GM18520 (cell line): Measurements from ENCODE around the gene DCST1.
"Not testable (repeated sequence)": the region's sequence is repeated elsewhere in the genome, so short reads cannot be mapped to it uniquely, and the experiment has no call there.

ENCODE experiments used
- ATAC-seq: cut with Tn5 transposase; IDR thresholded peaks from one replicate; pipeline ENCODE4 v1.9.1; 2021; ENCODE audit not compliant: unreplicated experiment

Gene DCST1, protein sequence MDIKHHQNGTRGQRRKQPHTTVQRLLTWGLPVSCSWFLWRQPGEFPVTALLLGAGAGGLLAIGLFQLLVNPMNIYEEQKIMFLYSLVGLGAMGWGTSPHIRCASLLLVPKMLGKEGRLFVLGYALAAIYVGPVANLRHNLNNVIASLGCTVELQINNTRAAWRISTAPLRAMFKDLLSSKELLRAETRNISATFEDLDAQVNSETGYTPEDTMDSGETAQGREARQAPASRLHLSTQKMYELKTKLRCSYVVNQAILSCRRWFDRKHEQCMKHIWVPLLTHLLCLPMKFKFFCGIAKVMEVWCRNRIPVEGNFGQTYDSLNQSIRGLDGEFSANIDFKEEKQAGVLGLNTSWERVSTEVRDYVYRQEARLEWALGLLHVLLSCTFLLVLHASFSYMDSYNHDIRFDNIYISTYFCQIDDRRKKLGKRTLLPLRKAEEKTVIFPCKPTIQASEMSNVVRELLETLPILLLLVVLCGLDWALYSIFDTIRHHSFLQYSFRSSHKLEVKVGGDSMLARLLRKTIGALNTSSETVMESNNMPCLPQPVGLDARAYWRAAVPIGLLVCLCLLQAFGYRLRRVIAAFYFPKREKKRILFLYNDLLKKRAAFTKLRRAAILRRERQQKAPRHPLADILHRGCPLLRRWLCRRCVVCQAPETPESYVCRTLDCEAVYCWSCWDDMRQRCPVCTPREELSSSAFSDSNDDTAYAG

DNA sequence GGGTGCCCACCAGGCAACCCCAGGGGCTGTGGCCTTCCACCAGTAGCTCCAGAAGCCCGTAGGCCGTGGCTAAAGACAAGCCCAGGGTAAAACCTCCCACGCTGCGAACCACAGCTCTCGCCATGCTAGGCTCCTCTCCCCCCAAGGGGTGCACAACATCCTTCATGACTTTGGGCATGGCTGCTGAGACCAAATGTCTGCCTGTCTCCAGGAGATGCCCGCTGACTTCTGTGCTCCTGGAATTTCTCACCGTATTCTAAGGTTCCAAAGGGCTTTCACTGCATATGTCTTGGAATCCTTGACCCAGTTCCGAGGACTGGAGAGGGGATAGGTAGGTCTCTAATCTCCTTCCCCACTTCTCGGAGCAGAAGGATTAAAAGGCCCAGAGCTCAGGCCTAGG lies at the start of gene DCST1, which contains the start of gene DCST2:
DCST1 (plus strand) TSS at position 301 of the 400 bp plus-strand sequence. CDS start 213 bp downstream, outside the sequence.
DCST2 (minus strand) TSS at position 258 of the 400 bp plus-strand sequence; CDS start at position 178, 80 bp downstream.
- no peak for ATAC-seq

DNA sequence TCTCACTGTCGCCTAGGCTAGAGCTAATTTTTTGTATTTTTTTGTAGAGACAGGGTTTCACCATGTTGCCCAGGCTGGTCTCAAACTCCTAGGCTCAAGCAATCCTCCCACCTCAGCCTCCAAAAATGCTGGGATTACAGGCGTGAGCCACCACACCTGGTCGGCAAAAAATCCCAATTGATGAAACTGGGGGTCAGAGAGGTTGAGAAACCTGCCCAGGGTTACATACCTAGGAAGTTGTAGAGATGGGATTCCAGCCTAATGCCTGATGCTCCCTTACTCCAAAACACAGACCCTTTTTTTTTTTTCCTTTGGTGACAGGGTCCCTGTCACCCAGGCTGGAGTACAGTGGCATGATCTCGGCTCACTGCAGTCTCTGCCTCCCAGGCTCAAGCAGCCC lies 46.9 kb upstream of the DCST1 start:
- ATAC-seq: not testable (repeated sequence)

DNA sequence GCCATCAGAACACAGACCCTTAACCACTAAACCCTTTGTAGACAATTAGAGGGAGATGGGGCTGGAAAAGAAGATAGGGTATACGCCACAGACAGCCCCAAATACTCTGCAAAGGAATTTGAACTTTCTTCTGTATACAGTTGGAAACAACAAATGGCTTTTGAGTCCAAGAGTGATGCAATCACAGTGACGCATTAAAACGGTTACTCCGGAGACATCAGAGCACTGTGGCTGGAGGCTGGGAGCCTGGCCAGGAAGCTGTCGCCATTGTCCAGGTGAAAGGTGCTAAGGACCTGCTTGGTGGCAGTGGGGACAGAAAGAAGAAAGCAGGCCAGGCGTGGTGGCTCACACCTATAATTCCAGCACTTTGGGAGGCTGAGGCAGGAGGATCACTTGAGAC lies 46.3 kb upstream of the DCST1 start:
- ATAC-seq: no peak

DNA sequence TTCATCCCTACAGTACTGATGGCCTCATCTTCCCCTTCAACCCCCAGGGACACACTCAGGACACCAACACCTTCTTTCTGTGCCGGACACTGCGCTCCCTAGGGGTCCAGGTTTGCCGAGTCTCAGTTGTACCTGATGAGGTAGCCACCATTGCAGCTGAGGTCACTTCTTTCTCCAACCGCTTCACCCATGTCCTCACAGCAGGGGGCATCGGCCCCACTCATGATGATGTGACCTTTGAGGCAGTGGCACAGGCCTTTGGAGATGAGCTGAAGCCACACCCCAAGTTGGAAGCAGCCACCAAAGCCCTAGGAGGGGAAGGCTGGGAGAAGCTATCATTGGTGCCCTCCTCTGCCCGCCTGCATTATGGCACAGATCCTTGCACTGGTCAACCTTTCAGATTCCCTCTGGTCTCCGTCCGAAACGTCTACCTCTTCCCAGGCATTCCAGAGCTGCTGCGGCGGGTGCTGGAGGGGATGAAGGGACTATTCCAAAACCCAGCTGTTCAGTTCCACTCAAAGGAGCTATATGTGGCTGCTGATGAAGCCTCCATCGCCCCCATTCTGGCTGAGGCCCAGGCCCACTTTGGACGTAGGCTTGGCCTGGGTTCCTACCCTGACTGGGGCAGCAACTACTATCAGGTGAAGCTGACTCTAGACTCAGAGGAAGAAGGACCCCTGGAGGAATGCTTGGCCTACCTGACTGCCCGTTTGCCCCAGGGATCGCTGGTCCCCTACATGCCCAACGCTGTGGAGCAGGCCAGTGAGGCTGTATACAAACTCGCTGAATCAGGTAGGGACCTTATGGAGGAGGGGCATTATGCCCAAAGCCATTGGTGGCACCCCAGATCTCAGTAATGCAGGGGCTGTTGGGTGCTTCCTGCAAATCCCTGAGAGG lies 45.3 kb upstream of the DCST1 start:
- ATAC-seq: no peak

DNA sequence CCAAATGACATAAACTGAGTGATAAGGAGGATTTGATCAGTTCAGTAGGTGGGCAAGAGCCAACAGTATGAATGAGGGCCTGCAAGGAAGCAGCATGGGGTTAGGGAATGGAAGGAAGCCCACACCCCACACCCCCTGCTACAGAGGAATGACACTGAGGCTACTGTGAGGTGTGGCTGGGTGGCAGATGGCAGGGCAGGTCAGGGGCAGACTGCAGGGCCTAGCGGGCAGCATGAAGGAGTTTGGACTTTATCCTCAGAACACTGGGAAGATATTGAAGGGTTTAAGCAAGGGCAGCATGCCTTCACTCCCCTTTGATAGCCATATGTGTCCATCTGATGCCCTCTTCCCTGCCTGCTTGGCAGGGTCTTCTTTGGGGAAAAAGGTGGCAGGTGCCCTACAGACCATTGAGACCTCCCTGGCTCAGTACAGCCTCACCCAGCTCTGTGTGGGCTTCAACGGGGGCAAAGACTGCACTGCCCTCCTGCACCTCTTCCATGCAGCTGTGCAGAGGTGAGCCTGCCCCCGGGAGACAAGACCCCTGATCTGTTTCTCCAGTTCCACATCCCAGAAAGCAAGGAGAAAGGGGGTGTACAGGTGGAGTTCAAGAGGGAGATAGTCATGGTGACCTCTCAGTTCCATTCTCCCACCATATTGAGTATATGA lies 44.3 kb upstream of the DCST1 start:
- ATAC-seq: no peak

DNA sequence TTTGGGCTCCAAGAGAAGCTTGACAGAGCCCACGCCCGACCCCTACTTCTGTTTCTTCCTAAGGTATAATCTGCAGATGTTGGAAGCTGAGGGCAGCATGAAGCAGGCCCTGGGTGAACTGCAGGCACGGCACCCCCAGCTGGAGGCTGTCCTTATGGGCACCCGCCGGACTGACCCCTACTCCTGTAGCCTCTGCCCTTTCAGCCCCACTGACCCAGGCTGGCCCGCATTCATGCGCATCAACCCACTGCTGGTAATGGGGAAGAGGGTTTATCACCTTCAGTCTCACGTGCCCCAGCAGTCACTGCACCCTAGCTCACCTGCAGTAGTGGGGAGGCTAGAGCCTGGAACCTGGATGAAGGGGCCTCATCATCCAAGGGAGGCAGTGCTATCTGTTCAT lies 43.3 kb upstream of the DCST1 start:
- no peak for ATAC-seq

DNA sequence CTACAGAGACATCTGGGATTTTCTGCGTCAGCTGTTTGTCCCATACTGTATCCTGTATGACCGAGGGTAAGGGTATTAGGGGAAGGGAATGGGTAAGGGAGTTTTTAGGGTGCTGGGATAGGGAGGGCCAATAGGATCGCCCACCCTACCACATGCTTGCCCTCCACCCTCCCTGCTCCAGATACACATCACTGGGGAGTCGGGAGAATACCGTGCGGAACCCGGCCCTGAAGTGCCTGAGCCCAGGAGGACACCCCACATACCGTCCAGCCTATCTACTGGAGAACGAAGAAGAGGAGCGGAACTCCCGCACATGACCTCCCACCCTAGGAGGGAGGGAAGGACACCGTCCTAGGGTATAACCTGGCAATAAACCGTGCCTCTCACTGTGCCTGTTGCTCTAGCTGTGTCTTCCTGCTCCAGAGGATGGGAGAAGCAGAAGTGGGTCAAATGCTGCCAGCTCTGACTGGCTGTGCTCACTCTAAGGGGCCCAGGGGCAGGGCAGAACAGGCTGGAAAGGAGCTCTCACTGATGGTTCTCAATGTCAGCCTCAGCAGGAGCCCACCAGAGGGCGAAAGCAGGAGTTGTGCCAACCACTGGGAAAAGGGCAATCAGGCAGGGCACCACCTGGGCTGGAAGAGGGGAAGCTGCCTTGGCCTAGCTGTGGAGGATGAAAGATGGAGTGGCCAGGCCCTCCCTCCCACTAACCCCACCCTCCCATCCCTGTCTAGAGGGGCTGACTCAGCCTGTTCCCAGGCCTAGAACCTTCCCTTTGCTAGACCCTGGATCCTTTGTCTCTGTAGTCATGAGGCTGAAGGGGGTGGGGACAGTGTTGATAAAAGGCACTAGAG lies 40.7 kb upstream of the DCST1 start:
- ATAC-seq: no peak

DNA sequence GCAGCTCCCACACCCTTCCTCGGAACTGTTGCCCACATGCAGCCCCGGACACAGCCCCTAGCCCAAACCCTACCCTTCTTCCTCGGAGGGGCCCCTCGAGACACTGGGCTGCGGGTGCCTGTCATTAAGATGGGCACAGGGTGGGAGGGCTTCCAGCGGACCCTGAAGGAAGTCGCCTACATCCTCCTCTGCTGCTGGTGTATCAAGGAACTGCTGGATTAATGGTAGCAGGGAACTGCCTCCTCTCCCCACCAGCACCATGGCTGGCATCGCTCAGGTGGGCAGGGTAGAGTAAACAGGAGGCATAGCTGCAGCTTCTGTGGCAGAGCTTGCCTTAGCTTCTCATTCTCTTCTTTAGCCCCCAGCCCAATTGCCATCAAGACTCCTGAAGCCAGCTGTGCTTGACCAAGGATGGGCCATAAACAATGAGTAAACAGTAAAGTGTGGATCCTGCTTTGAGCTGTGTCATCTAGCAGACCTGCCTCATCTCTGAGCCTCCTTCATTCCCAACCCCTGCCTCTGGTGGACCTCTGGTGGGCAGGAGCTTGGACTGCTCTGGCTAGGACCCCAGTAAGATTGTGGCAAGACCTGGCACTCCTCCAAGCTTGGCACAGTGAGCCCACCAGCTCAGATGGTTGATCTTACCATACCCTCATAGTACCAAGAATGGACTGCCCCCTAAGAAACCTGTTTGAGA lies 39.9 kb upstream of the DCST1 start, which contains the start of gene LENEP:
LENEP (plus strand) TSS at position 15 of the 697 bp plus-strand sequence; CDS start at position 37, 22 bp downstream.
- ATAC-seq: no peak

DNA sequence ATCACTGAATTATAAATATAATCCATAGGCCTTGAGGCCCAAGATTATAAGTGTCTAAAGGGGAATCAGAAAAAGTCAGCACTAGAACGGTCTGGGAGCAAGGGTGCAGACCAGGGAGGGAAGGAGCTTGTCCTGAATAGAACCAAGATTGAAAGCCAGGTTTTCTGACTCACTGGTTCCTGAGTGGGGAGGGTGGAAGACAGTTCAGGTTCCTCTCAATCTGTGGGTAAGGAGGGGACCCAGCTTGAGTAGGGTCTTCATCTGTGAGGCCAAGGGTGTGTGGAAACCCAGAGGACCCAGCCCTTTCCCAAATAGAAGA lies 39.4 kb upstream of the DCST1 start:
- no peak for ATAC-seq

DNA sequence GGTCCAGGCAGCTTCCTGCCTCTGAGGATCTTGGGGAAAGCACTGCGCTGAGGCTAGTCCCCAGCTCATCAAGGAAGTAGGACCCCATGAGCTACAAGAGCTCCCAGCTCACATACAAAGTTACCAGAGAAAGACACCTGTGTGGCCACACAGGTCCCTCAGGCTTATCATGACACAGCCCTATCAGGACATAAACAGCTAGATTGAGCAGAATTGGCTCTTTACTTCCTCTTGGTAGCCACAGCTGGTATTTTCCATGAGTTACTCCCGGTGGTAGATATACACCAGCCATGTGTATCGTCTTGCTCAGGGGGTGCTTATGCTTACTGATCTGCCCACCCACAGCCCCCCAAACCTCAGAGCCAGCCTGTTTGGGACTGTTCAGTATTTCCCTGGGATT lies 39.0 kb upstream of the DCST1 start:
- ATAC-seq: no peak

DNA sequence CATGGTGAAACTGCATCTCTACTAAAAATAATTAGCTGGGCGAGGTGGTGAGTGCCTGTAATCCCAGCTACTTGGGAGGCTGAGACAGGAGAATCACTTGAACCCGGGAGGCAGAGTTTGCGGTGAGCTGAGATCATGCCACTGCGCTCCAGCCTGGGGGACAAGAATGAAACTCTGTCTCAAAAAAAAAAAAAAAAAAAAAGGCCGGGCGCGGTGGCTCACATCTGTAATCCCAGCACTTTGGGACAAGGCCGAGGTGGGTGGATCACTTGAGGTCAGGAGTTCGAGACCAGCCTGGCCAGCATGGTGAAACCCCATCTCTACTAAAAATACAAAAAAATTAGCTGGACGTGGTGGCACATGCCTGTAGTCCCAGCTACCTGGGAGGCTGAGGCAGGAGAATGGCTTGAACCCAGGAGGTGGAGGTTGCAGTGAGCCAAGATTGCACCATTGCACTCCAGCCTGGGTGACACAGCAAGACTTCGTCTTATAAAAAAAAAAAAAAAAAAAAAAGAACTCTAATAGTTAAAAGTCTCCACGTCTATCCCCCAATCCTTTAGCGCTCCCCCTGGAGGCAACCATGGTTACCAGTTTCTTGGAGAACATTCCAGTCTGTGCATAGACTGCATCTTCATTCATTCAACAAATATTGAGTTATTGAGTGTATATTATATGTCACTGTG lies 38.2 kb upstream of the DCST1 start:
- ATAC-seq: not testable (repeated sequence)

DNA sequence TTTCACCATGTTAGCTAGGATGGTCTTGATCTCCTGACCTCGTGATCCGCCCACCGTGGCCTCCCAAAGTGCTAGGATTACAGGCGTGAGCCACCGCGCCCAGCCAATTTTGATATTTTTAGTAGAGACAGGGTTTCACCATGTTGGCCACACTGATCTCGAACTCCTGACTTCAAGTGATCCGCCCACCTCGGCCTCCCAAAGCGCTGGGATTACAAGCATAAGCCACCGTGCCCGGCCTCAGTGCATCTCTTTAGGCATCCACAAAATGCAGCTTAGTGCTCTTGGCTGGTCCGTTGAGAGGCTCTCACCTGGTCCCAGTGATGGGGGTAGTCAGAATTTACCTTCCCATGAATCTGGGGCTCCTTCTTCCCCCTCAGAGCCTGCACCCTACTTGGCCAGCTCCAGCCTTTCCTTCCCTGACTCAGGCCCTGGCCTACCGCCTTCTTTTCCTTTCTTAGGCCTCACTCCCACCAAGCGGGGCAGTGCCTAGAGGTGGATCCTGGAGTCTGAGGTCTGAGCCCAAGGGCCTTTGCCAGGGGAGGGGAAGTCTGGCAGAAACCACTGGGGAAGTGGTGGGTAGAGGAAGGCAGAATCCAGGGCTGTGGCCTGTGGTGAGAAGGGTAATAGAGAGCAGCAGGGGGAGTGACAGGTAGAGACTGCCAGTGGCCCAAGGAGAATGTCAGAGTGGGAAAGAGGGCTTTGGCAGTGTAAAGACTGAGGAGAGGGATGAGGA lies 36.5 kb upstream of the DCST1 start:
- ATAC-seq: no peak

DNA sequence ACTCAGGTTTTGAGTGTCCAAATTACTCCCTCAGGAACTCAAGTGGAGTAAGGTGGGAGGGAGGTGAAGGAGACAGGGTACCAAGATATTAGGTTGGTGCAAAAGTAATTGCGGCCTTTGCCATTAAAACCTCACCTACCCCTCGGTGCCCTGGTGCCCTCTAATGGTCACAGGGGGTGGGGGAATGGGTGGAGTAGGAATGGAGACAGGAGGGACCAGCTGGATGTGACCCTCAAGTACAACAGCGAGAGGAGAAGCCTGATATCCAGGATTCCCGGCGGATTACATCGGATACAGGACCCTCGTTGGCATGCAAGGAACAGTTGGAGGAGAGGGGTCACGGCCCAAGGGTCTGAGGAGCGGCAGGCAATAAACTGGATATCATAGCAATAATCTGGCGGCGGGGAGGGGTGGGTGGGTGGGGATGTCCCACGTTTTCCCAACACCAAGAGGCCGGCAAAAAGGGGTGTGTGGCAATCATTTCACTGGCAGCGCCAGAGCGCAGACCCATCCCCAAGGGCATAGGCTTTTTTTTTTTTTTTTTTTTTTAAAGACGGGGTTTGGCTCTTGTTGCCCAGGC lies 35.3 kb upstream of the DCST1 start:
- ATAC-seq: no peak

DNA sequence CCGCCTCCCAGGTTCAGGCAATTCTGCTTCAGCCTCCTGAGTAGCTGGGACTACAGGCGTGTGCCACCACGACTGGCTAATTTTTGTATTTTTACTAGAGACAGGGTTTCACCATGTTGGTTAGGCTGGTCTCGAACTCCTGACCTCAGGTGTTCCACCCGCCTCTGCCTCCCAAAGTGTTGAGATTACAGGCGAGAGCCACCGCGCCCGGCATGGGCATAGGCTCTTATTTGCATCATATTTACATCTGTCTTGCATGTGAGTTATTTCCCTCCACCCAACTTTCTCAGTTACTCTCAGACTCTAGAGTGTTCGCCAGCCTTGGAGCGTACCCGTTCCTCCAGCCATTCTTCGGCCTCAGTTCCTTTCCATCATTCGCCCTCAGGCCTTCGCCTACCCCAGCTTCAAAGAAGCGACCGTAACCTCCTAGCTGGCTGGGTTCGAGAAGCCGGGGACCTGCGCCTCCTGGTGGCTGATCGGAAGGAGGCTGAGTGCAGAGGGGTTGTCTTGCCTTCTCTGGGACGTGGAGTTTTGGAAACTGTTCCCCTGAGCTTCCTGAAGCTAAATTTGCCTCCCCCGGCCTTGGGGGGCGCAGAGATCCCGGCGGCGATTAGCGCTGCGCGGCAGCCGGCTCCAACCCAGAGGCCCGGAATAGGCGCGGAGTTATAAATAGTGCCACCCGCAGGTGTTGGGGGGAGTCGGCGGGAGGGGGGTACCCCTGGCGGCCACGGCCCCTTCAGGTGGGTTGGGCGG lies 34.6 kb upstream of the DCST1 start:
- ATAC-seq: no peak

DNA sequence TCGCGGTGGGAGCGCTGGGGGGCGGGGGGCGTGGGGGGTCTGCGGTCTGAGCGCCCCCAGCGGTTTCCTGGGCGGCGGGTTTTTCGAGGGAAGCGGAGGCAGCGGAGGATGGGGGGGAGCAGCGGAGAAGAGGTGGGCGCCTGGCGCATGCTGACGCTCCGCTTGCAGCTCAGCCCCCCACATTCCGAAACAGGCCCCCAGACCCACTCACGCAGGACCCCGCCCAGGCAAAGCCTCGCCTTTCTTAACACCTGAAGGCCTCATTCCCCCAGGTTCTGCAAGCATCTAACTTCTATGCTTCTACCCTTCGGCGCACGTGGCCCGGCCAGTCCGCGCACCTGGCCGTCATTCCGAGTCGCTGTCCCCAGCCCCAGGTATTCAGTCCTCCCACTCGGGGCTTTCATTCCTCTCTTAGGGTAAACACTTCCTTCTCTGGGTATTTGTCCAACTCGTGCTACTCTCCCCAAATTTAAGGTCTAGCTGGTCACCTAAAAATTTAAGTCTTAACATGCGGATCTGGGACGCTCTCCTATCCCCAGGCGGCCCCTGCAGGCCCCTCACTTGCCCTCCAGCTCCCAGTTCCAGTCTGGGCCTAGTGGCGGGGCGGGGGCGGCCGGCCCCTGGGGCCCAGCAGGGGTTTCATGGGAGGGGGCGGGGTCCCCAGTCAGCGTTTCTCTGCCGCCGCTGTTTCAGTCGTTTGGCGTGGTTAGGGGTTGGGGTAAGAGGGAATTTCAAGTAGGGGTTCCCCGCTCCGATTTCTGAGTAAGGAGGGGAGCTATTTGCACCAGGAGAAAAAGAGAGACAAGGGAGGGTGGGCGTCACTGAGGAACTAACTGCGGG lies 33.8 kb upstream of the DCST1 start:
- ATAC-seq: no peak

DNA sequence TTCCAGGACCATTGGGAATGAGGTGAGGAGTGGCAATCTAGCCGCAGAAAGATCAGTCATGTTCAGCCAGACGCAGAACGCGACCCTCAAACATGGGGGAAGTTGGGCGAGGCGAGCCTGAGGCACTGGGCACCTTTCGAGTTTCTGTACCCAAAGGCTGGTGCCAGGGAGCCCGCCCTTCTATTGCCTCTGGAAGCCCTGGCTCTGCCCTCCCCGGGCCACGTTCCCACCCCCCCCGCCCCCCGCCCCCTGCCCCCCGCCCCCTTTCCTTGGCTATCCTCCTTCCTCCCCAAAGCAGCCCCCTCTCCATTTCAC lies 33.3 kb upstream of the DCST1 start:
- ATAC-seq: no peak
